Islet precursor cell (in vitro differentiated cells): ENCODE results near the gene DOCK10.

Source experiments
- DNase-seq: peaks from one replicate; pipeline ENCODE4 v3.0.0-alpha.2; 2018

Gene DOCK10

DNA sequence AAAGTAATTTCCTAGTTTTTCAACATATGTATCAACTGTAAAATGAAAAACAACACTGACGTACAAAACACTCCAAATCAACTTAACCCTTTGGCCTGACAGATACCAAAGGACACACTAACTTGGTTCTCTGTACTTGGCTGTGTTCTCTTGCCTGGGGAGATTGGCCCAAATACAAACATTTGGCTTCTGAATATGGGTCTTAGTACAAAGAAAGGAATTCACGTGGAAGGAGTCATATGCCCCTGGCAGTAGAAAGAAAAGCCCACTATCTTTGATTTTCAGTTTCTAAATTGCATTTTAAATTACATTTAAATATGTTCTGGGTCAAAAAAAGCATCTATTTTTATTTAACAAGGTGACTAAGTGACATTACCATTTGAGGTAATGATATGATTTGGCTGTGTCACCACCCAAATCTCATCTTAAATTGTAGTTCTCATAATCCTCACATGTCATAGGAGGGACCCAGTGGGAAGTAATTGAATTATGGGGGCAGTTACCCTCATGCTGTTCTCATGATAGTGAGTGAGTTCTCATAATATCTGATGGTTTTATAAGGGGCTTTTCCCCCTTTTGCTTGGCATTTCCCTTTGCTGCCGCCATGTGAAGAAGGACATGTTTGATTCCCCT, 172.6 kb downstream of the DOCK10 start:
- no peak for DNase-seq

DNA sequence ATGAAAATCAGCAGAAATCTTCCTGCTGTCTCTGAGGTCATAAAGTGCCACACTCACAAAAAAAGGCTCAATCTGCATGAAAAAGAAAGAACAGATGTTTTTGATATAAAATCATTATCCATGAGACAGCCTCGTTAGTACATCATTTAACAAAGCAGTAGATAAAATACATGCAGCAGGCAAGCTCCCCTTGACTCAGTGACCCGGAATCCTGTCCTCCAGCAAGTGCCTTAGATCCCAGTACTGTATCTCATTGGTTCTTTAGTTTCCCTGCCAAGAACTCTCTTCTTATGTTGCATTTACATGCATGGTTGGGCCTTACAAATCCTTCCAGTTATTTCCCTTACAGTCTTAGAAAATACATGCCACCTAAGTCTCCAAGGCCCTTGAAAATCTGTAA, 177.3 kb downstream of the DOCK10 start:
- no peak for DNase-seq

DNA sequence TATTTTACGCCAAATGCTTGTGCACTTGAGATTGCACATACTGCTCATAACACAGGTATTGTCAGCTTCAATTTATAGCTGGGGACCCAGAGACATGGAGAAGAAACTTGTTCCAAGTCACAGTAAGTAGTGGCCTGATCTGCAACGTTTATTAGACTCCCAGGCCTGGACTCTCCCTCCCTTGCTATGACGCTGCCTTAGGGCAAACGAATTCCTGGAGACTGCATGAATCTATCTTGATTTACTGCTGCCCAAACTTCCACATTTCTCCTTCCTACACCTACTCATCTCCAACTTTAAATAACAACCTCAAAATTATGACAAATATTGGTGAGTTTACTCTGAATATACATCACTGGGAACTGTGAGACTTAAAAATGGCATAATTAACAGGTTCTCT, 181.0 kb downstream of the DOCK10 start:
- no peak for DNase-seq

DNA sequence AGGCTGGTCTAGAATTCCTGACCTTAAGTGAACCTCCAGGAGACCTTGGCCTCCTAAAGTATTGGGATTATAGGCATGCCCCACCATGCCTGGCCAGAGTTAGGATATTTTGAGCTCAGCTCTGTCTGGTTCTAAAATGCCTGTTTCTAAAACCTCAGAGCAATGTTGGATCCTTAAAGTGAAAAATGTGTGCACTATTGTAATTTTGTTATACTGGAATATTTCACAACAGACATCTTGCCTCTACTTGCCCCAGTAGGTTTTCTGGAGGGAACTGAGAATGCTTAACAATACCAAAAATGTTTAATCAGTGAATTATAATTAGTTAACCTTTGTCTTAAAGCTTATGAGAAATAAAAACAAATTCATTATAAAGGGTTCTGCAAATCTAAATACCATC, 181.5 kb downstream of the DOCK10 start:
- DNase-seq = no peak

DNA sequence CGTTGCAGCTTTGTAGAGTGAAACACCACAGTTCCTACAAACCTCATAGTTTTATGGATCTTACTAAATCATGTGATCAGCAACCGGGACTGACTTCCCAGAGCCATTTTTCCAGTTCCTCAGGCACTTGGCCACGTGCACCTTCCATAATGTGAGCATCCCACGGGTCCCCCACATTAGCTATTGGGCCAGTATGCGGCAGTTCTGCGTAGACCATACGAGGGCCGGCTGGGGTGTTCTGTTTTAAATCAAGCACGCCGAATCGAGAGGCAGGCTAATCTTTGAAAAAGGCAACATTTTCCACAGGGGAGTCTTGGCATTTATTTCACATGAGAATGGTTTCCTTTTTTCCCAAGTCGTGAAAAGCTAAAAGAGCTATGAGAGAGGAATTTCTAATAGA, 190.5 kb downstream of the DOCK10 start:
- no peak for DNase-seq

DNA sequence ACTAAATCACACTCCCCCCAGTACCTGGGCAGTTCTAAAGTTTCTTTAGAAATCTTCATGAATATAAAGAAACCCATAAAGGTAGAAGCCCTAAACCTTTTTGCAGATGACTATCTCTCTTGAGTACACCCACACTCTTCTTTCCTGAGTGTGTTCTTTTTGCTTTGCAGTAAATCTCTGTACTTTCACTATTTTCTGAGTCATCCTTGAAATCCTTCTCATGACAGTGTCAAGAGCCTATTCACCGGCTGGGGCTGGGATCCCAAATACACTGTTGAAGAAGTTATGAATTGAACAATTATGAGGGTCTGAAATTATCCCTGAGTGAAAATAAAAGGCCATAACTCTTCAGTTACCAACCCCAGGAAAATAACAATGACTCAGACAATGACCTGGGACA, 192.2 kb downstream of the DOCK10 start:
- no peak for DNase-seq

DNA sequence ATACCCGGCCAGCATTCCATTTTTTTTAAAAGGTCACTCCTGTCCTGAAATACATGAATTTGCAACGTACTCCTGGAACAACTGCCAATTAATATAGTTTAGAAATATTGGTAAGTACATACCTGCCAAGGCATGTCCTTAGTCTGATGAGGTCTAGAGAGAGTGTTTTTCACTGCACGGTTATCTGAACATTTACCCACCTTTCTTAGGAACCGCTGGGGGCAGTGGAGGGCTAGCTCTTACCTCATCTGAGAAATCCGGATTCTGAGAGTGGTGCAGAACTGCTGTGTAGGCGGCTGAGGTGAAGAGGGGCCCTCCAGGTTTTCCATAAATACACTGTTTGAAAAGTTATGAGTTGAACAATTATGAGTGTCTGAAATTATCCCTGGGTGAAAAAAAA, 193.0 kb downstream of the DOCK10 start:
- no peak for DNase-seq

DNA sequence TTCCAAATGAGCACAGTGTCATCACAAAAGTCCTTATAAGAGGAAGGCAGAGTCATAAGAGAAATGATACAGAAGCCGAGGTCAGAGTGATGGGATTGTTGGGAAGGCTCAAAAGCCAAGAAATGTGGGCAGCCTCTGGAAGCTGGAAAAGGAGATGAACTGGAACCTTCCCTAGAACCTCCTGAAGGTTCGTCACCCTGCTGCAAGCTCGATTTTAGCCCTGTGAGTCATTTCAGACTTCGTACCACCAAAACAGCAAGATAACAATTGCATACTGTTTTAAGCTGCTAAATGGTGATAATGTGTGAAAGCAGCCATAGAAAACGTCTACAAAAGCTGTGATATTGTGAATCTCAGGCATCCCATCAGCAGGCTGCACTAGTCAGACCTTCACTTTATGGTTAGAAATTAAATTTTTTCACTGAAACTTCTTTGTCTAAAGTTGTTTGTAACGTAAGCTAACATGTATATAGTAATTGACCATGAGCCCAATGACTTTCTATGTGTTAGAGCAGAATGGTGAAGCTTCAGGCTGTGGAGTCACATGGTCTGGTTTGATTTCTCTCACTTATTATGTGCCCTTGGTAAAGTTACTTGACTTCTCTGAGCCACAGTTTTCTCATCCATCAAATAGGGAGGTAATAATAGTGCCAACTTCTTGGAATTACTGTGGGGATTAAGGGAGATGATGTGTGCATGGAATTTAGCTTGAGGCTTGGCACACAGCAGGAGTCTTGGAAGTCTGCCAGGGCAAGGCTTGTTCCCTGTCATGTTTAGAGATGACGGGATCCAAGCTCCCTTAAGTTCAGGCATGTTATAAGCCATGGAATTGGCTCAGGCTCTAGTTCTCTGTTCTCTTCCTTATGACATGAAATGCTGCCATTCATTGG, 194.1 kb downstream of the DOCK10 start:
- DNase-seq = no peak

DNA sequence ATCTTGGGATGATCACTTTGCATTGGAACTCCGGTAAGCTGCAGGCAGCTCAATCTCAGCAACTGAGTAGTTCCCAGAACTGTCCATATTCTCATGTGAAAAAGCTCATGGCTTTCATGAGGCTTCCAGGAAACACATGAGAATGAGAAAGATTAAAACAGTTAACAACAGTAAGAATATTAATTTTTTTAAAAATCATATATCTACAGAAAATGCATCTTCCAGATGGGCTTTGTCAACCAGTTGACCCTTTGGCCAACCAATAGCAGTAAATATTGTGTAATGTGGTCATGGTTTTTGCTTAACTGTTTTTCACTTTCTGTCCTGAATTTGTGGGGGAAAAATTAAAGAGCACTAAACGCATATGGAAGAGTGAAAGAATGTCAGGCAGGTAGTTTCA, 194.9 kb downstream of the DOCK10 start:
- DNase-seq = no peak

DNA sequence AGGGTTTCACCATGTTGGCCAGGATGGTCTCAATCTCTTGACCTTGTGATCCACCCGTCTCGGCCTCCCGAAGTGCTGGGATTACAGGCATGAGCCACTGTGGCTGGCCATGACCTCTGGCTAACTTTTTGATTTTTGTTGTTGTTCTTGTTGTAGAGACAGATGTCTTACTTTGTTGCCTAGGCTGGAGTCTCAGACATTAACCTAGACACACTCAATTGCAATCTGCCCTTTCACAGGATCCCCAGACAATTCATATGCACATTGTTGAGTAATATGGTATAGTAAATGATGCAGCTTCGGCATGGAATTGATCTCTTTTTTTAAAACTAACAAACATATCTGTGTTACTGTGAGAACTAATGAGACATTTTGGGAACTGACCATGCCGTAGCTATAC, 195.6 kb downstream of the DOCK10 start:
- no peak for DNase-seq

DNA sequence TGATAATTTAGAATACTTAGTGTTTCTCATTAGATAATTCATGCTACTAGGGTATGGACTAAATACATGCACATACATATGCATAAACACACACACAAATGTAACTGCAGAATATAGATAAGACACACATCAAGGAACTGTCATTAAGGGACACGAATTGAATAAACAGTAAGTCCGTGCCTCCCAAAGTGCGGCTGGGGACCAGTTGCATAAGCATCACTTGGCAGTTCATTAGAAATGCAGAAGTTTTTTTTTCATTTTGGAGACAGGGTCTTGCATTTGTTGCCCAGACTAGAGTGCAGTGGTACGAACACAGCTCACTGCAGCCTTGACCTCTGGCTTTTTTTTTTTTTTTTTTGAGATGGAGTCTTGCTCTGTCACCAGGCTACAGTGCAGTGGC, 196.1 kb downstream of the DOCK10 start:
- no peak for DNase-seq

DNA sequence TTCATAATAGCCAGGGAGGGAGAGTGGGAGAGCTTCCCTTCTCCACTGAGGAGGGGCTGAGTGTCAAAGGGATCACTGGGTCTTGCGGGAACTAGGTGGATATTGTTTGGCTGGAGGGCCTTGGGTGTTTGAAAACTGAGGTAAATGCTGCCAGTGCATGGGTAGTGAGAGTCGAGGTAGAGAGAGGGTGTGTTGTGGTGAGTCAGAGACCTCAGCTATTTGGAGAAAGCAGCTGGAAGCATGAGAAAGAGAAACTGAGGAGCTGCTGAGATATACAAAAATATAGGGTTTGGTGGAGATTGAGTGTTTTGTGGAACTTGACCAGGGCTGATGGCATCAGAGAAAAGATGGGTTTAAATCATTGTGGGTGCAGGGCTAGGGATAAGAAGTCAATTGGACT, 199.1 kb downstream of the DOCK10 start:
- no peak for DNase-seq

DNA sequence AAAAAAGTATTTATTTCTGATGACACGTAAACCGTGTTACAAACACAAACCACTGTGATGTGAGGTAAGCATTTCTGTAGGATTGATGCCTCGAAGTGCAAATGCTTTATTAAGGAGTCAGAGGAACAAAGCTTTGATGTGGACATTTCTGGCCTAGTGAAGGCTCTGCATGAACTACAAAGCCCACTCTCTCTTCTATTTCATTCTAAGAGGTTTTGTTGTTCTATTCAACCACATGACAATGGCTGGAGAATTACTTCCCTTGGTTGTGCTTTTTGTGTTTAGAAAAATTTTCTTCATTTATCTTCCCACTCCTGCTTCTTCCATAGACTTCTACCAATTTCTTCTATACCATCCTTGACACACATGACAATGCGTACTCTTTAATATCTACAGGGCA, 200.4 kb downstream of the DOCK10 start:
- no peak for DNase-seq

DNA sequence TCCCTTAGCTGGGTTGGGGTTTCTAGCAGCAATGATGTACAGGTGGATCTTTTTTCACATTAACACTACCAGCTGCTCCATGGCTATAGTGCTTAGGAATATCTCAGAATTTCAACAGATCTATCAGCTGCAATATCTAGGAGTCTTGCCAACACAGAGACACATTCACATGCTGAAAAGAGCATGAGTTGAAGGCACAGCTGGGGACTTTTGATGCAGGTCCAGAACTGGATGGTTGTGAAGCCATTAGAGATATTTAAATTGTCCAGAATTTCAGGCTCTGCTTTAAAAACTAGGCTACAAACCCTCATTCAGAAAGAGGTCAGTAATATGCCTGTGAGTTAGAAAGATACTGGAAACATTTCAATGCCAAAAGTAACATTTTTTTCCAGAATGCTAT, 203.9 kb downstream of the DOCK10 start:
- DNase-seq = no peak

DNA sequence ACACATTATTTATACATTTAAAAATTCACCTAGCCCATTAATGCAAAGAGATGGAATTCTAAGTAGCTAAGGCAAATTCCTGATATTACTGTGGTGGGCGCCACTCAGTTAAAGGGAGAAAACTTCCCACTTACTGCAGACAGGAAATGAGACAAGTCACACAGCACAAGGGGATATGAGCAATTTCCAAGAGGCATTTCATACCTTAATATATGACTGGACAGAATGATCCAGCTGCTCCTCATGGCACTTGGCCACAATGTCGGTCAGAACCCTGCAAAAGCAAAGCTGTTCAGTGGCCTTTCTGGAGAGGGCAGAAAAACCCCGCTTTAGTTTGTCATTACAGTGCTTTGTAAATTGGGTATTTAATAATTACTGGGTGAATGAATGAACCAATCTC, 204.7 kb downstream of the DOCK10 start:
- no peak for DNase-seq

DNA sequence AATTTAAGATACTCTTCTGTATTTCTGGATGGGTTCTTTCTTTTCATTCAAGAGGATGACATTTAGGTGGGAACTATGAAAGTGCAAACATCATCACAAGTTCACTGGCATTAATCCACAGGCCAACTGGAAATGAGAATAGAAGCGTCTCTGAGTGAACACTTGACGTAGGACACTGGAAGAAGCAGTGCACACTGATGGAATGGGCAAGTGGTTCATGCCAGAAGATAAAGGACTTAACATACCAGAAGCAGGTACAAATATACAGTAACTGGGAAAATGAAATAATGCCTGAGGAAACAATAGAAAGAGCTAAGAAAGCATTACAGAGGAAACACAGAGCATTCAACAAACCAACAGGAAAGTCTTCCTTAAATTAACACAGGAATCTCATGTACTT, 205.2 kb downstream of the DOCK10 start:
- no peak for DNase-seq

DNA sequence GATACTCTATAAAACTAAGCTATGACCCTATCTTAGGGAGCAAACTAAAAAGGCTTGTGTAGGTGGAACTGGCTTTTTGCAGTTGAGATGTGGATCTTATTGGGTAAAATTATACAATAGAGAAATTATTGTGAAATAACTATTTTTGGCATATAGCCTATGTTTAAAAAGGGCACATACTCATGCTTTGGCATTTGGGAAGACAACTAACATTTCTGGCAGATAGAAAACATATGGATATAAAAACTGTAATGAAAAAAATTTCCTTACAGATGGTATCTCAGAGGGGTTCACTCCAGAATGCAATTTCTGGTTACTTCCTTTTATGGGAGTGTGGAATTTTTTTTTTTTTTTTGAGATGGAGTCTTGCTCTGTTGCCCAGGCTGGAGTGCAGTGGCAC, 206.0 kb downstream of the DOCK10 start:
- no peak for DNase-seq

DNA sequence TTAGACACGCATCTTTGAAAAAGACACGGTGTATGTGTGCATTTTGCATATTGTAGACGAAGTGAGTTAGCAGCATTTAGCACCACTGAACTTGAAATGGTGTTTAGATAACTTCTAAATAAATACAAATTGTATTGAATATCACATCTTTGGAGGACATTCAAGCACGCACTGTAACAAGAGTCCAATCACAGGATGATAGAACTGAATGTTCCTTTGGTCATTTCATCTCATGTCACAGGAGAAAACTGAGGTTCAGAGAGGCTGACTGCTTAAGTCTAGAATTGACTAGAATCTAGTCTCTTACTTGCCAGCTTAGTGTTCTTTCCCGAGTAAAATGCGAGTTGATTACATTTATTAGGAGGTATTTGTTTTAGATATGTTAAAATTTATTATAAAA, 206.9 kb downstream of the DOCK10 start:
- DNase-seq = no peak

DNA sequence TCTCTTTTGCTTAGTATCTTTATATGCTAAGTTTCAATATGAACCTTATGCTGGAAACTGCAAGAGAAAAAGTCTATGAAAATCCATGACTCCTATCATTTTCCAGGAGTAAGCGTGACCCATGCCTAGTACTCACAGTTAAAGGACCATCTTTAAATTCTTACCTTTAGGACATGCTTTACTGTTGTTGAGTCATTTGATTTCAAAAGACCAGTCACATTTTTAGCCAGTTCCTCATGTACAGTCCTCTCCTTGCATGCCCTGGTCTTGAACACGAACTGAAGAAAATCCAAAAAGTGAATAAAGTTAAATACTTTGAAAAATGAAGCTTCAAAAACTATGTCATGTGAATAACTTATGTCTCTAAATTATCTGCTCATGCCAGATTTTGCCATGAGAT, 208.3 kb downstream of the DOCK10 start:
- no peak for DNase-seq

DNA sequence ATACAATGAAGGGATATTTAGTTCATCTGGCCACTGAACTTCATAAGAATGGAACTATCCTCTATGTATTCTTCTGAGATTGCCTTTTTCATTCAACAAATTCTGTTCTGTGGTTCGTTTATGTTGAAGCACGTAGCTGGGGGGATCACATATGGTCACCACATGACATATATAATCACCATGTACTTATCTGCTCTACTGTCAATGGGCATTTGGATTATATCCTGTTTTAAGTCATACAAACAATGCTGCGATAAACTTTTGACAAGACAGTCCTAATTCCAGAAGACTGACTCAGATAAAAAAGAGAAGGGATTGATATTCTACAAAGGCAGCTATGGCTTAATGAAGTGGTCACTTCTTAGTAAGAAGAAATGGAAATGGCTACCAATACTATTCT, 210.1 kb downstream of the DOCK10 start:
- no peak for DNase-seq

DNA sequence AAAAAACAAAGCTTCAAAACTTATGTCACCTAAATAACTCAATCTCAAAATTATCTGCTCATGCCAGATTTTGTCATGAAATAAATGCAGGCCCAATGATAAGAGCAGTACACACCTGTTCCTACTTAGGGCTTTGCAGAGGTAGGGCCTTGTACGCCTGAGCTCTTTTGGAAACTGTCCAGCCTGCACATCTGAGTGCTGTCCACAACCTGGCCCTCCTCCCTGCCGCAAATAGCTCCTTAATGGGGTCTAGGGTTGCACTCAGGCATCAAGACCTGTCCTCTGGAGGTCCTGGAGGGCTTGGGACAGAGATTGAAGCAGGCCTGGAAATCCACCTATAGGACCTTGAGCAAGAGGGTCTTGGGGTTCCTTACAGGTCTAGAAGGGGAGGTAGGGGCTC, 210.7 kb downstream of the DOCK10 start:
- DNase-seq = no peak

DNA sequence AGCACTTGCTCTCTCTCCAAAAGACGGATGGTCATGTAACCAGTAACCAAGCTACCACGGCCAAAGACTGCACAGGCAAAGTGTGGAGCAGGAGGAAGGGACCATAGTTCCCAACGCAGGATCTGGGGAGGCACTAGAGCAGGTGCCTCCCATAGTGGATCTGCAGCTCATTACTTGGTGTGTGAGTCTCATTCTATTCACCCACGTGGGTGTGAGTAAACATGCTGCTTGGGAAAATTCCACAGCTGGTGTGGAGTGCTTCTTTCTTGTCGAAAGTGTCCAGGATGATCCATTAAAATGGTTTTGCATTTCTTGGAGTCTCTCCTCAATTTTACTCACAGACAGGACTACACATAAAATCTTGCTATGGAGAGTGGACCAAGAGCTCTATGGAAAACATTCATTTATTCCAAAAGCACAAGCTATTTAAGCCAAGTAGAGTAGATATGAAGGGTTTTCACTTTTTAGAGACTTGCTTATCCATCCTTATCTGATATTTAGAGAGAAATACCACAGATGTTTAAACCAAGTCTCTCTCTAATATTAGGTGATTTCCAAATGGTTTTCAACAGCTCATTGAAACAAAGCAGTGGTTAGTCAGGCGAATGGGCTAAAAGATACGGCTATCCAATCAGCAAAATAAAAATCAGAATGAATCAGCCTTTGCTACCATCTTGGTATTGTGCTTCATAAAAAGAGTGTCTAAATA, 221.8 kb downstream of the DOCK10 start:
- DNase-seq = no peak

DNA sequence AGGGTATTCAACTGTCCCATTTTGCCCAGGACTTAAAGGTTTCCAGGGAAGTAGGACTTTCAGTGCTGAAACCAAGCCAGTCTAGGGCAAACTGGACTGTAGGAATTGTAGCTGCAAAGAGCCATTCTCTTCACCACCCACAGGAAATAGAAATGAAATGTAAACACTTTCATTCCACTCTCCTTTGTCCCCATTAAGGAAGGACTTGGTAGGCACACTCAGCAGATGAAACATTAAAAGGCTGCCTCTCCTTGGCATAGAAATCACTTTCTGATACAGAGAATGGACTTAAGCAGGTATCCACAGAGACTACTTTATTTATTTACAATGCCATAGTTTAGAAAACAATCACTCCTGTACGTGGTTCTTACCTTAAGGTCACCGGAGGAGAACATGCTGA, 223.2 kb downstream of the DOCK10 start:
- no peak for DNase-seq

DNA sequence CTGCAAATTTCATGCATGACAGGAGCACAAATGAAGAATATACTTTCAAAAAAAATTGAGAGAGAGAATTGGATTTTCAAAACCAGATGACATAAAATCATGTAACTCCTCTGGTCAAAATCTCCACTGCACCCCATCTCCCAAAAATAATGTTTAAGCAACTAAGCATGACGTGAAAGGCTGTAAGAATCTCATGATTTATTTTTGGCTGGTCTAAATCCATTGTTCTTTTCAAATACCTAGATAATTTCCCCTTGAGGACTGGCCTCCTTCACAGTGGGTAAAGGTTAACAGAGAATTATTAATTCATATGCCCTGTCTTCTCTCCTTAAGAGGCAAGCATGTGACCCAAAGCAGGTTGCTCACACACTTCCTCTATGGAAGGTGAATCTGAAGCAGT, 224.6 kb downstream of the DOCK10 start:
- no peak for DNase-seq
